Liver (tissue), 9 donors: Measurements from ENCODE around the gene TSPAN7. TPM values are rescaled to one million over a fixed set of nuclear protein-coding genes. Genes with fewer than 3 reads are reported as not detected.

Experiments used
- DNase-seq: peaks from one replicate; pipeline ENCODE4 v3.0.0-alpha.2; 2017; ENCODE audit warnings: low spot score
- H3K27ac ChIP-seq, 2 donors: one replicate each; pipeline ENCODE4 v1.7.0; 2013; ENCODE audit warnings: inconsistent platforms in 2 of 2, low read length in 2 of 2, control low read depth in 1 of 2, low read depth in 1 of 2, mild to moderate bottlenecking in 1 of 2
- H3K27me3 ChIP-seq, 4 donors: one replicate each; pipeline versions ENCODE4 v1.6.1 to v1.7.0; 2013; ENCODE audit warnings: low read length in 3 of 4, inconsistent platforms in 1 of 4, mild to moderate bottlenecking in 1 of 4, moderate library complexity in 1 of 4; ENCODE audit not compliant: control insufficient read depth in 4 of 4, insufficient read depth in 4 of 4
- H3K36me3 ChIP-seq, 4 donors: one replicate each; pipeline versions ENCODE4 v1.6.1 to v1.7.0; 2013; ENCODE audit warnings: low read length in 3 of 4, mild to moderate bottlenecking in 3 of 4, low read depth in 1 of 4, moderate library complexity in 1 of 4; ENCODE audit not compliant: control insufficient read depth in 4 of 4, insufficient read depth in 3 of 4
- H3K4me1 ChIP-seq, 4 donors: one replicate each; pipeline versions ENCODE4 v1.6.1 to v1.7.0; 2013; ENCODE audit warnings: low read length in 3 of 4, mild to moderate bottlenecking in 3 of 4, moderate library complexity in 1 of 4; ENCODE audit not compliant: control insufficient read depth in 4 of 4, insufficient read depth in 4 of 4
- H3K4me3 ChIP-seq, 3 donors: one replicate each; pipeline versions ENCODE4 v1.6.1 to v1.7.0; 2013; ENCODE audit warnings: low read length in 3 of 3, control low read depth in 1 of 3, low read depth in 1 of 3, mild to moderate bottlenecking in 1 of 3
- H3K9ac ChIP-seq, 2 donors: one replicate each; pipeline ENCODE4 v1.7.0; 2013; ENCODE audit warnings: low read length in 2 of 2, mild to moderate bottlenecking in 2 of 2, moderate library complexity in 2 of 2, control low read depth in 1 of 2, low read depth in 1 of 2
- H3K9me3 ChIP-seq, 4 donors: one replicate each; pipeline versions ENCODE4 v1.6.1 to v1.7.0; 2013; ENCODE audit warnings: low read length in 3 of 4; ENCODE audit not compliant: control insufficient read depth in 4 of 4
- EGR1 ChIP-seq, 2 donors: IDR thresholded peaks; 2 replicates each; pipeline ENCODE4 v1.6.1; 2016 to 2018; ENCODE audit warnings: antibody characterized with exemption in 2 of 2, low read depth in 2 of 2
- FOXA1 ChIP-seq: IDR thresholded peaks from 2 replicates; pipeline ENCODE4 v1.6.1; 2016; ENCODE audit warnings: antibody characterized with exemption
- FOXA2 ChIP-seq: IDR thresholded peaks from 2 replicates; pipeline ENCODE4 v1.6.1; 2016; ENCODE audit warnings: antibody characterized with exemption
- GABPA ChIP-seq, 2 donors: IDR thresholded peaks in 1 of 2; conservative IDR thresholded peaks in 1 of 2; 2 replicates each; pipeline ENCODE4 v1.6.1; 2016; ENCODE audit warnings: antibody characterized with exemption in 2 of 2, mild to moderate bottlenecking in 1 of 2, moderate library complexity in 1 of 2
- HNF4A ChIP-seq, 2 donors: conservative IDR thresholded peaks; 2 replicates each; pipeline ENCODE4 v1.6.1; 2016; ENCODE audit warnings: antibody characterized with exemption in 2 of 2, mild to moderate bottlenecking in 2 of 2
- HNF4G ChIP-seq: IDR thresholded peaks from 2 replicates; pipeline ENCODE4 v1.6.1; 2016; ENCODE audit warnings: antibody characterized with exemption
- JUND ChIP-seq, 2 donors: IDR thresholded peaks; 2 replicates each; pipeline ENCODE4 v1.6.1; 2016; ENCODE audit warnings: antibody characterized with exemption in 2 of 2
- NR2F2 ChIP-seq: IDR thresholded peaks from 2 replicates; pipeline ENCODE4 v1.6.1; 2016; ENCODE audit warnings: antibody characterized with exemption
- RAD21 ChIP-seq, 2 donors: IDR thresholded peaks; 2 replicates each; pipeline ENCODE4 v1.6.1; 2016; ENCODE audit warnings: antibody characterized with exemption in 2 of 2, mild to moderate bottlenecking in 2 of 2
- RXRA ChIP-seq, 2 donors: IDR thresholded peaks; 2 replicates each; pipeline ENCODE4 v1.6.1; 2017 to 2018; ENCODE audit warnings: antibody characterized with exemption in 2 of 2, mild to moderate bottlenecking in 1 of 2
- SP1 ChIP-seq: IDR thresholded peaks from 2 replicates; pipeline ENCODE4 v1.6.1; 2018; ENCODE audit warnings: antibody characterized with exemption, mild to moderate bottlenecking
- TAF1 ChIP-seq: conservative IDR thresholded peaks from 2 replicates; pipeline ENCODE4 v1.6.1; 2016; ENCODE audit warnings: antibody characterized with exemption, mild to moderate bottlenecking
- YY1 ChIP-seq: IDR thresholded peaks from 2 replicates; pipeline ENCODE4 v1.6.1; 2016; ENCODE audit warnings: antibody characterized with exemption, mild to moderate bottlenecking
- WGBS: extraction: QIAGEN DNeasy Blood & Tissue Kit; methylation state at CpG from one replicate; pipeline ENCODE4 v1.1.7; 2013; 5-methylcytosine and 5-hydroxymethylcytosine counted together
- polyA plus RNA-seq, 2 donors: library from polyadenylated mRNA; stranded (reverse) in 1 of 2; unstranded in 1 of 2; fragments of 200-250 nt in 1 of 2; fragments of >200 nt in 1 of 2; fragmentation: Nextera tagmentation in 1 of 2; extraction: Ambion mirVana in 1 of 2; gene quantifications; one replicate each; pipeline versions ENCODE4 v1.2.1 to v1.2.3, GENCODE V29; 2013 to 2015
- total RNA-seq, 2 donors: library from RNA; depleted of rRNA; stranded (reverse); fragments of >200 nt; gene quantifications; one replicate each; pipeline ENCODE4 v1.2.3, GENCODE V29; 2014
- TF ChIP-seq, protein P1 (sequence below): IDR thresholded peaks from 2 replicates; pipeline ENCODE4 v1.6.1; 2016; ENCODE audit warnings: antibody characterized with exemption
- TF ChIP-seq, protein P2 (sequence below): fragments of 150-350 bp; IDR thresholded peaks from 2 replicates; pipeline ENCODE4 v1.5.1; 2017; ENCODE audit warnings: improper control_type of control experiment, low read depth, low read length; ENCODE audit not compliant: missing input control
- TF ChIP-seq, protein P3 (sequence below): IDR thresholded peaks from 2 replicates; pipeline ENCODE4 v1.6.1; 2016; ENCODE audit warnings: antibody characterized with exemption, mild to moderate bottlenecking
- TF ChIP-seq, protein P4 (sequence below): IDR thresholded peaks from 2 replicates; pipeline ENCODE4 v1.6.1; 2016; ENCODE audit warnings: antibody characterized with exemption
- donor health status: healthy.
- donor health status: healthy.
- donor health status: healthy.
- donor health status: healthy.
- donor health status: healthy.

The TSPAN7 gene
- total and polyA plus RNA-seq, 4 donors = 10.1 to 26.2 (median 17.6) TPM

DNA sequence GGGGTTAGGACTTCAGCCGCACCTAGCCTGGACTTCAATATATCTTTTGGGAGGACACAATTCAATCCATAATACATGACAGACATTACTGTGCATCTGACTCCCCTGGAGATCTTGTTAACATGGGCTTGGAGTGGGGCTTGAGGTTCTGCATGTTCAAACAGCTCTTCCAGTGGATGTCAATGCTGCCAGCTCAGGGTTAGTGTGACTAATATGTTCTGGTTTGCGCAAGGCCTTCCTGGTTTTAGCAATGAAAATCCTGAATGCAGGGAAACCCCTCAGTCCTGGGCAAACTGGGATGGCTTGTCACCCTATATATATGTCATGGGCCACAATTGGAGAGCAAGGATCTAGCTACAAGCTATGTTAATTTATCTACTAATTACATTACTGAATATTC is 2.7 kb upstream of the TSPAN7 start:
- Histone ChIP-seq H3K27me3 (no peaks in the 10 kb centered on the region), H3K4me3 (no peak overlapping the region), H3K36me3 (no peaks in the 10 kb centered on the region), H3K9ac (no peak overlapping the region), H3K27ac (no peak overlapping the region), H3K4me1 (peaks cover 0 to 11% (median 4%) of the 10 kb centered on the region in 4 donors), H3K9me3 (no peaks in the 10 kb centered on the region)
- TF ChIP-seq RXRA (IDR thresholded peaks at IDR 0.05) = no peak
- no peak for TF ChIP-seq YY1
- TF ChIP-seq, protein P1, sequence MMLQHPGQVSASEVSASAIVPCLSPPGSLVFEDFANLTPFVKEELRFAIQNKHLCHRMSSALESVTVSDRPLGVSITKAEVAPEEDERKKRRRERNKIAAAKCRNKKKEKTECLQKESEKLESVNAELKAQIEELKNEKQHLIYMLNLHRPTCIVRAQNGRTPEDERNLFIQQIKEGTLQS = no peak
- no peak for TF ChIP-seq FOXA2
- TF ChIP-seq NR2F2 = no peak
- TF ChIP-seq FOXA1 = no peak
- no peak for TF ChIP-seq RAD21 (IDR thresholded peaks at IDR 0.05)
- no peak for TF ChIP-seq EGR1 (IDR thresholded peaks at IDR 0.05; ENCODE audit: low read depth in 2 of 2)
- TF ChIP-seq HNF4A (conservative IDR thresholded peaks at IDR 0.05) = no peak
- no peak for TF ChIP-seq JUND (IDR thresholded peaks at IDR 0.05)
- TF ChIP-seq TAF1 = no peak
- TF ChIP-seq, protein P2, sequence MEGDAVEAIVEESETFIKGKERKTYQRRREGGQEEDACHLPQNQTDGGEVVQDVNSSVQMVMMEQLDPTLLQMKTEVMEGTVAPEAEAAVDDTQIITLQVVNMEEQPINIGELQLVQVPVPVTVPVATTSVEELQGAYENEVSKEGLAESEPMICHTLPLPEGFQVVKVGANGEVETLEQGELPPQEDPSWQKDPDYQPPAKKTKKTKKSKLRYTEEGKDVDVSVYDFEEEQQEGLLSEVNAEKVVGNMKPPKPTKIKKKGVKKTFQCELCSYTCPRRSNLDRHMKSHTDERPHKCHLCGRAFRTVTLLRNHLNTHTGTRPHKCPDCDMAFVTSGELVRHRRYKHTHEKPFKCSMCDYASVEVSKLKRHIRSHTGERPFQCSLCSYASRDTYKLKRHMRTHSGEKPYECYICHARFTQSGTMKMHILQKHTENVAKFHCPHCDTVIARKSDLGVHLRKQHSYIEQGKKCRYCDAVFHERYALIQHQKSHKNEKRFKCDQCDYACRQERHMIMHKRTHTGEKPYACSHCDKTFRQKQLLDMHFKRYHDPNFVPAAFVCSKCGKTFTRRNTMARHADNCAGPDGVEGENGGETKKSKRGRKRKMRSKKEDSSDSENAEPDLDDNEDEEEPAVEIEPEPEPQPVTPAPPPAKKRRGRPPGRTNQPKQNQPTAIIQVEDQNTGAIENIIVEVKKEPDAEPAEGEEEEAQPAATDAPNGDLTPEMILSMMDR = no peak
- no peak for TF ChIP-seq GABPA (IDR thresholded peaks at IDR 0.05 in 1 of 2, conservative IDR thresholded peaks at IDR 0.05 in 1 of 2)
- no peak for TF ChIP-seq HNF4G
- 96% methylated on average over 2 of the region's 2 CpGs for WGBS
- DNase-seq = no peak

DNA sequence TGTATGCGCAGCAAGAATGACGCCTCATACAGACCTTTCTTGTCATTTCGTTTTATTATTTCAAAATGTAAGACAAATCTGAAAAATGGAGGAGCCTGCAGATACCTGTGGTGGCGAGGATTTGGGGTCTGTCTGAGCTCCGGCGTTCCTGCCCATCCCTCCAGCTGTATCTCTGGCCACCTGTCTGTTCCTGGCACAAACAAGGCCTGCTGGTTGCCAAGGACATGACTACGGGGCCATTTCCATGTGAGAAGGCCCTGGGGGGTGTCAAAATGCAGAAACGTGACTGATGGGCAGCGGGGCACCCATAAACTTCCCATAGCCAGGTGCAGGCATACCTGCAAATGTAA is 591 bp upstream of the TSPAN7 start:
- peak overlapping the region; percentile 8 to 64 (median 61) for H3K4me3 ChIP-seq
- H3K9ac ChIP-seq = peak overlapping the region in 1 of 2 donors; percentile 13
- H3K27ac ChIP-seq = peak overlapping the region in 1 of 2 donors; percentile 42
- DNase-seq = no peak
- no peaks in the 10 kb centered on the region for H3K36me3 ChIP-seq
- H3K27me3 ChIP-seq = no peaks in the 10 kb centered on the region
- H3K4me1 ChIP-seq = peaks cover 0 to 11% (median 4%) of the 10 kb centered on the region in 4 donors
- no peaks in the 10 kb centered on the region for H3K9me3 ChIP-seq
- TF ChIP-seq, protein P3, sequence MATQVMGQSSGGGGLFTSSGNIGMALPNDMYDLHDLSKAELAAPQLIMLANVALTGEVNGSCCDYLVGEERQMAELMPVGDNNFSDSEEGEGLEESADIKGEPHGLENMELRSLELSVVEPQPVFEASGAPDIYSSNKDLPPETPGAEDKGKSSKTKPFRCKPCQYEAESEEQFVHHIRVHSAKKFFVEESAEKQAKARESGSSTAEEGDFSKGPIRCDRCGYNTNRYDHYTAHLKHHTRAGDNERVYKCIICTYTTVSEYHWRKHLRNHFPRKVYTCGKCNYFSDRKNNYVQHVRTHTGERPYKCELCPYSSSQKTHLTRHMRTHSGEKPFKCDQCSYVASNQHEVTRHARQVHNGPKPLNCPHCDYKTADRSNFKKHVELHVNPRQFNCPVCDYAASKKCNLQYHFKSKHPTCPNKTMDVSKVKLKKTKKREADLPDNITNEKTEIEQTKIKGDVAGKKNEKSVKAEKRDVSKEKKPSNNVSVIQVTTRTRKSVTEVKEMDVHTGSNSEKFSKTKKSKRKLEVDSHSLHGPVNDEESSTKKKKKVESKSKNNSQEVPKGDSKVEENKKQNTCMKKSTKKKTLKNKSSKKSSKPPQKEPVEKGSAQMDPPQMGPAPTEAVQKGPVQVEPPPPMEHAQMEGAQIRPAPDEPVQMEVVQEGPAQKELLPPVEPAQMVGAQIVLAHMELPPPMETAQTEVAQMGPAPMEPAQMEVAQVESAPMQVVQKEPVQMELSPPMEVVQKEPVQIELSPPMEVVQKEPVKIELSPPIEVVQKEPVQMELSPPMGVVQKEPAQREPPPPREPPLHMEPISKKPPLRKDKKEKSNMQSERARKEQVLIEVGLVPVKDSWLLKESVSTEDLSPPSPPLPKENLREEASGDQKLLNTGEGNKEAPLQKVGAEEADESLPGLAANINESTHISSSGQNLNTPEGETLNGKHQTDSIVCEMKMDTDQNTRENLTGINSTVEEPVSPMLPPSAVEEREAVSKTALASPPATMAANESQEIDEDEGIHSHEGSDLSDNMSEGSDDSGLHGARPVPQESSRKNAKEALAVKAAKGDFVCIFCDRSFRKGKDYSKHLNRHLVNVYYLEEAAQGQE = no peak
- TF ChIP-seq HNF4G (no peak), FOXA1 (no peak), TAF1 (no peak), RXRA (IDR thresholded peaks at IDR 0.05) (no peak), NR2F2 (no peak), SP1 (no peak), GABPA (IDR thresholded peaks at IDR 0.05 in 1 of 2, conservative IDR thresholded peaks at IDR 0.05 in 1 of 2) (no peak), JUND (IDR thresholded peaks at IDR 0.05) (no peak)
- TF ChIP-seq, protein P4, sequence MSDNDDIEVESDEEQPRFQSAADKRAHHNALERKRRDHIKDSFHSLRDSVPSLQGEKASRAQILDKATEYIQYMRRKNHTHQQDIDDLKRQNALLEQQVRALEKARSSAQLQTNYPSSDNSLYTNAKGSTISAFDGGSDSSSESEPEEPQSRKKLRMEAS = no peak
- WGBS = 40% methylated on average over 9 of the region's 9 CpGs
